ENCODE measurements around the gene AKAP7. TPM values are rescaled to one million over a fixed set of nuclear protein-coding genes. Genes with fewer than 3 reads are reported as not detected.

The AKAP7 gene
- polyA plus RNA-seq, 1 donor from 2014 or later: 1.6 TPM

DNA sequence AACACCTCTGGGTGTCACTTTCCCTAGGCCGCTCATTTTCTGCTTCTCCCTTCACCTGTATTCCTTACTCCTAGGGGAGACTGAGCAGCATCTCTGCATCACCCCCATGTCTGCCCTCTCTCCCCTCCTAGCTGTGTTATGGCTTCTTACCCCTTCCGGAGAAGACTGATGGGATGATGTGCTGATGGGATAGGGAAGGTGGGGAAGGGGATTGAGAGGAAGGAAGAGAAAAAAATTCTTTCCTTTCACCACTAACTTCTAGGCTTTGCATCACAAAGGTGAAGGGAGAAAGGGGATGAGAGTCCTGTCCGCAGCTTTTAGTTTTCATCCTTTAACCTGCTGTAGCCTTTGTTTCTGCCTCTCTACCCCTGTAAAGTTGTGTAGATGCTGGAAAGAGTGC lies 26.7 kb downstream of the AKAP7 start:
- no peak overlapping the region for H3K4me3 ChIP-seq (ENCODE audit: low read length)
- H3K9ac ChIP-seq (ENCODE audit: low read length): no peak overlapping the region
- TF ChIP-seq POLR2AphosphoS5 (IDR thresholded peaks at IDR 0.05) (no peak), SMC3 (conservative IDR thresholded peaks at IDR 0.05; ENCODE audit: poor library complexity) (no peak), MXI1 (conservative IDR thresholded peaks at IDR 0.05; ENCODE audit: poor library complexity, severe bottlenecking) (no peak), EP300 (conservative IDR thresholded peaks at IDR 0.05; ENCODE audit: poor library complexity, severe bottlenecking) (no peak), RAD21 (conservative IDR thresholded peaks at IDR 0.05) (no peak)
- TF ChIP-seq, protein P1, sequence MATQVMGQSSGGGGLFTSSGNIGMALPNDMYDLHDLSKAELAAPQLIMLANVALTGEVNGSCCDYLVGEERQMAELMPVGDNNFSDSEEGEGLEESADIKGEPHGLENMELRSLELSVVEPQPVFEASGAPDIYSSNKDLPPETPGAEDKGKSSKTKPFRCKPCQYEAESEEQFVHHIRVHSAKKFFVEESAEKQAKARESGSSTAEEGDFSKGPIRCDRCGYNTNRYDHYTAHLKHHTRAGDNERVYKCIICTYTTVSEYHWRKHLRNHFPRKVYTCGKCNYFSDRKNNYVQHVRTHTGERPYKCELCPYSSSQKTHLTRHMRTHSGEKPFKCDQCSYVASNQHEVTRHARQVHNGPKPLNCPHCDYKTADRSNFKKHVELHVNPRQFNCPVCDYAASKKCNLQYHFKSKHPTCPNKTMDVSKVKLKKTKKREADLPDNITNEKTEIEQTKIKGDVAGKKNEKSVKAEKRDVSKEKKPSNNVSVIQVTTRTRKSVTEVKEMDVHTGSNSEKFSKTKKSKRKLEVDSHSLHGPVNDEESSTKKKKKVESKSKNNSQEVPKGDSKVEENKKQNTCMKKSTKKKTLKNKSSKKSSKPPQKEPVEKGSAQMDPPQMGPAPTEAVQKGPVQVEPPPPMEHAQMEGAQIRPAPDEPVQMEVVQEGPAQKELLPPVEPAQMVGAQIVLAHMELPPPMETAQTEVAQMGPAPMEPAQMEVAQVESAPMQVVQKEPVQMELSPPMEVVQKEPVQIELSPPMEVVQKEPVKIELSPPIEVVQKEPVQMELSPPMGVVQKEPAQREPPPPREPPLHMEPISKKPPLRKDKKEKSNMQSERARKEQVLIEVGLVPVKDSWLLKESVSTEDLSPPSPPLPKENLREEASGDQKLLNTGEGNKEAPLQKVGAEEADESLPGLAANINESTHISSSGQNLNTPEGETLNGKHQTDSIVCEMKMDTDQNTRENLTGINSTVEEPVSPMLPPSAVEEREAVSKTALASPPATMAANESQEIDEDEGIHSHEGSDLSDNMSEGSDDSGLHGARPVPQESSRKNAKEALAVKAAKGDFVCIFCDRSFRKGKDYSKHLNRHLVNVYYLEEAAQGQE (IDR thresholded peaks at IDR 0.05; ENCODE audit: borderline replicate concordance): no peak
- TF ChIP-seq, protein P2, sequence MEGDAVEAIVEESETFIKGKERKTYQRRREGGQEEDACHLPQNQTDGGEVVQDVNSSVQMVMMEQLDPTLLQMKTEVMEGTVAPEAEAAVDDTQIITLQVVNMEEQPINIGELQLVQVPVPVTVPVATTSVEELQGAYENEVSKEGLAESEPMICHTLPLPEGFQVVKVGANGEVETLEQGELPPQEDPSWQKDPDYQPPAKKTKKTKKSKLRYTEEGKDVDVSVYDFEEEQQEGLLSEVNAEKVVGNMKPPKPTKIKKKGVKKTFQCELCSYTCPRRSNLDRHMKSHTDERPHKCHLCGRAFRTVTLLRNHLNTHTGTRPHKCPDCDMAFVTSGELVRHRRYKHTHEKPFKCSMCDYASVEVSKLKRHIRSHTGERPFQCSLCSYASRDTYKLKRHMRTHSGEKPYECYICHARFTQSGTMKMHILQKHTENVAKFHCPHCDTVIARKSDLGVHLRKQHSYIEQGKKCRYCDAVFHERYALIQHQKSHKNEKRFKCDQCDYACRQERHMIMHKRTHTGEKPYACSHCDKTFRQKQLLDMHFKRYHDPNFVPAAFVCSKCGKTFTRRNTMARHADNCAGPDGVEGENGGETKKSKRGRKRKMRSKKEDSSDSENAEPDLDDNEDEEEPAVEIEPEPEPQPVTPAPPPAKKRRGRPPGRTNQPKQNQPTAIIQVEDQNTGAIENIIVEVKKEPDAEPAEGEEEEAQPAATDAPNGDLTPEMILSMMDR (IDR thresholded peaks at IDR 0.05; ENCODE audit: poor library complexity, severe bottlenecking): no peak
- no peaks in the 10 kb centered on the region for H3K9me3 ChIP-seq (ENCODE audit: low read length)
- H3K27ac ChIP-seq (ENCODE audit: low read length): no peak overlapping the region
- no peaks in the 10 kb centered on the region for H3K79me2 ChIP-seq (replicated peaks; ENCODE audit: insufficient read depth, low read length)
- H2AFZ ChIP-seq (ENCODE audit: low read depth, low read length): no peak overlapping the region
- no peaks in the 10 kb centered on the region for H3K36me3 ChIP-seq (ENCODE audit: insufficient read depth, low read length)
- no peaks in the 10 kb centered on the region for H3K9me2 ChIP-seq (ENCODE audit: insufficient read depth, low read length)
- no peak overlapping the region for H3K4me2 ChIP-seq (ENCODE audit: low read length)
- H4K20me1 ChIP-seq (ENCODE audit: insufficient read depth): no peaks in the 10 kb centered on the region
- no peaks in the 10 kb centered on the region for H3K27me3 ChIP-seq (ENCODE audit: insufficient read depth, low read depth, low read length)
- no peaks in the 10 kb centered on the region for H3F3A ChIP-seq (ENCODE audit: insufficient read depth, low read length, poor library complexity, severe bottlenecking)

DNA sequence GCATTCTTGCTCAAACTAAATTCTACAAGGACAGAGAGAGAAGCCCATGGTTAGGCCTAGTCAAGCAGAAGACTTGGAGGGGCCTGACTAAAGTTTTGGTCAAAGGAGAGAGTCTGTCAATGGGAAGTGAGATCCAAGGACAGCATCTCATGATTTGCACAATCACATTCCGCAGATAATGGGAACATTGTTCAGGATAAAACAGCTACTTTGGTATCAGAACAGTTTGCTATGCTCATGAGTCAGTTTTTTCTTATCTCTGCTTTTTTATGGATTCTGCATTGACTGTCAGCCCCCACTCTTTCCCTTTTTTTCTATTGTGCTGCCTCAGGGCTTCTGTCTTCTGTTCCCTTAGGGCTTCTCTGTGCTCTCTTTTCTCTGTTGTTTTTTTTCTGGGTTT lies 28.6 kb downstream of the AKAP7 start:
- no peak overlapping the region for H3K4me3 ChIP-seq (ENCODE audit: low read length)
- no peaks in the 10 kb centered on the region for H3K9me2 ChIP-seq (ENCODE audit: insufficient read depth, low read length)
- no peaks in the 10 kb centered on the region for H3K9me3 ChIP-seq (ENCODE audit: low read length)
- no peaks in the 10 kb centered on the region for H3K27me3 ChIP-seq (ENCODE audit: insufficient read depth, low read depth, low read length)
- no peak overlapping the region for H2AFZ ChIP-seq (ENCODE audit: low read depth, low read length)
- no peak overlapping the region for H3K9ac ChIP-seq (ENCODE audit: low read length)
- H3K36me3 ChIP-seq (ENCODE audit: insufficient read depth, low read length): no peaks in the 10 kb centered on the region
- no peaks in the 10 kb centered on the region for H3K79me2 ChIP-seq (replicated peaks; ENCODE audit: insufficient read depth, low read length)
- no peak overlapping the region for H3K27ac ChIP-seq (ENCODE audit: low read length)
- H3F3A ChIP-seq (ENCODE audit: insufficient read depth, low read length, poor library complexity, severe bottlenecking): no peaks in the 10 kb centered on the region
- TF ChIP-seq RAD21 (conservative IDR thresholded peaks at IDR 0.05): no peak
- TF ChIP-seq POLR2AphosphoS5 (IDR thresholded peaks at IDR 0.05): no peak
- no peak for TF ChIP-seq TAF1 (IDR thresholded peaks at IDR 0.05; ENCODE audit: low read depth)
- TF ChIP-seq SMC3 (conservative IDR thresholded peaks at IDR 0.05; ENCODE audit: poor library complexity): no peak
- TF ChIP-seq EZH2 (IDR thresholded peaks at IDR 0.05; ENCODE audit: borderline replicate concordance, insufficient read depth, low read length, poor library complexity, severe bottlenecking): no peak
- no peak for TF ChIP-seq MXI1 (conservative IDR thresholded peaks at IDR 0.05; ENCODE audit: poor library complexity, severe bottlenecking)
- TF ChIP-seq, protein P2 (IDR thresholded peaks at IDR 0.05; ENCODE audit: poor library complexity, severe bottlenecking): no peak
- TF ChIP-seq, protein P1 (IDR thresholded peaks at IDR 0.05; ENCODE audit: borderline replicate concordance): no peak
- no peak for TF ChIP-seq EP300 (conservative IDR thresholded peaks at IDR 0.05; ENCODE audit: poor library complexity, severe bottlenecking)
- H4K20me1 ChIP-seq (ENCODE audit: insufficient read depth): no peaks in the 10 kb centered on the region
- no peak overlapping the region for H3K4me2 ChIP-seq (ENCODE audit: low read length)

All from neural cell (in vitro differentiated cells).